HCT116 (cell line): ENCODE results near the gene TMCO4.

Experiments
- ATF3 ChIP-seq: IDR thresholded peaks from 2 replicates; pipeline ENCODE4 v1.6.1; 2012
- ELF1 ChIP-seq: IDR thresholded peaks from 2 replicates; pipeline ENCODE4 v1.6.1; 2012; ENCODE audit warnings: low read depth, borderline replicate concordance
- EZH2 ChIP-seq: fragments of 200-600 bp; sonication (generic); IDR thresholded peaks from 2 replicates; pipeline ENCODE4 v1.6.1; 2017; ENCODE audit warnings: antibody characterized with exemption, mixed run types
- EZH2phosphoT487 ChIP-seq: fragments of 200-600 bp; IDR thresholded peaks from 2 replicates; pipeline ENCODE4 v1.6.1; 2018; ENCODE audit warnings: antibody characterized with exemption, borderline replicate concordance
- MAX ChIP-seq: IDR thresholded peaks from 2 replicates; pipeline ENCODE4 v1.6.1; 2012
- POLR2A ChIP-seq: IDR thresholded peaks from 2 replicates; pipeline ENCODE4 v1.7.0; 2011; ENCODE audit warnings: borderline replicate concordance; ENCODE audit not compliant: insufficient read depth, insufficient read length; ENCODE audit errors: extremely low read depth
- RAD21 ChIP-seq: IDR thresholded peaks from 2 replicates; pipeline ENCODE4 v1.6.1; 2012; ENCODE audit warnings: low read depth, mild to moderate bottlenecking
- REST ChIP-seq: IDR thresholded peaks from 2 replicates; pipeline ENCODE4 v1.6.1; 2012; ENCODE audit warnings: low read depth
- SIN3A ChIP-seq: IDR thresholded peaks from 2 replicates; pipeline ENCODE4 v1.6.1; 2012; ENCODE audit warnings: low read depth
- SRF ChIP-seq: IDR thresholded peaks from 2 replicates; pipeline ENCODE4 v1.6.1; 2012; ENCODE audit warnings: low read depth
- TCF7L2 ChIP-seq: IDR thresholded peaks from 2 replicates; pipeline ENCODE4 v1.7.0; 2011; ENCODE audit warnings: borderline replicate concordance, inconsistent platforms; ENCODE audit not compliant: insufficient read depth, insufficient read length; ENCODE audit errors: extremely low read depth
- YY1 ChIP-seq: IDR thresholded peaks from 2 replicates; pipeline ENCODE4 v1.6.1; 2011; ENCODE audit warnings: low read length, low read depth, moderate library complexity, mild to moderate bottlenecking; ENCODE audit not compliant: insufficient replicate concordance; ENCODE audit errors: extremely low read depth
- TF ChIP-seq, protein P1 (sequence below), 3 experiments: fragments of 200-600 bp in 1 of 3; sonication (generic) in 1 of 3; IDR thresholded peaks in 2 of 3; conservative IDR thresholded peaks in 1 of 3; 2 replicates each; pipeline ENCODE4 v1.5.1; 2012 to 2017; ENCODE audit warnings: low read depth in 2 of 3, low read length in 2 of 3, antibody characterized with exemption in 1 of 3, borderline replicate concordance in 1 of 3, control low read depth in 1 of 3, mild to moderate bottlenecking in 1 of 3, mixed read lengths in 1 of 3, mixed run types in 1 of 3, moderate library complexity in 1 of 3; ENCODE audit not compliant: insufficient read depth in 1 of 3

- TF ChIP-seq REST (no peak), MAX (no peak), ATF3 (no peak), RAD21 (no peak), TCF7L2 (no peak), POLR2A (no peak), SRF (no peak), EZH2 (no peak), YY1 (no peak), EZH2phosphoT487 (no peak), ELF1 (no peak), SIN3A (no peak)
- TF ChIP-seq, protein P1, sequence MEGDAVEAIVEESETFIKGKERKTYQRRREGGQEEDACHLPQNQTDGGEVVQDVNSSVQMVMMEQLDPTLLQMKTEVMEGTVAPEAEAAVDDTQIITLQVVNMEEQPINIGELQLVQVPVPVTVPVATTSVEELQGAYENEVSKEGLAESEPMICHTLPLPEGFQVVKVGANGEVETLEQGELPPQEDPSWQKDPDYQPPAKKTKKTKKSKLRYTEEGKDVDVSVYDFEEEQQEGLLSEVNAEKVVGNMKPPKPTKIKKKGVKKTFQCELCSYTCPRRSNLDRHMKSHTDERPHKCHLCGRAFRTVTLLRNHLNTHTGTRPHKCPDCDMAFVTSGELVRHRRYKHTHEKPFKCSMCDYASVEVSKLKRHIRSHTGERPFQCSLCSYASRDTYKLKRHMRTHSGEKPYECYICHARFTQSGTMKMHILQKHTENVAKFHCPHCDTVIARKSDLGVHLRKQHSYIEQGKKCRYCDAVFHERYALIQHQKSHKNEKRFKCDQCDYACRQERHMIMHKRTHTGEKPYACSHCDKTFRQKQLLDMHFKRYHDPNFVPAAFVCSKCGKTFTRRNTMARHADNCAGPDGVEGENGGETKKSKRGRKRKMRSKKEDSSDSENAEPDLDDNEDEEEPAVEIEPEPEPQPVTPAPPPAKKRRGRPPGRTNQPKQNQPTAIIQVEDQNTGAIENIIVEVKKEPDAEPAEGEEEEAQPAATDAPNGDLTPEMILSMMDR (IDR thresholded peaks at IDR 0.05 in 2 of 3, conservative IDR thresholded peaks at IDR 0.05 in 1 of 3; ENCODE audit: borderline replicate concordance in 1 of 3, insufficient read depth in 1 of 3, low read depth in 2 of 3, low read length in 2 of 3) = no peak
These were observed 164.1 kb downstream of the TMCO4 start for GRCh38 chr1:19635646-19636045.
